K562 (cell line): ENCODE measurements around the gene CFAP97D2. TPM values are rescaled to one million over a fixed set of nuclear protein-coding genes. Genes with fewer than 3 reads are reported as not detected.

Experiments
- ATAC-seq: fragments of 200-7000 bp; cut with Tn5 transposase; 3 replicates; pipeline ENCODE4 v1.9.1; 2020; ENCODE audit warnings: moderate library complexity
- BruUV-seq: library from RNA; stranded (reverse); fragments of 400-500 nt; replicated peaks from 2 replicates; lab custom pipeline; 2021; lab: Mats Ljungman, UMichigan
- CTCF ChIA-PET: fragments of 300-600 bp; formaldehyde crosslinking; extraction: SDS; loops from one replicate; lab custom pipeline; 2021; ENCODE audit warnings: low intra/inter-chr PET ratio; lab: Yijun Ruan, JAX
- POLR2A ChIA-PET: fragments of 300-600, 350-650 bp; sonication (Branson Sonifier 250); formaldehyde crosslinking; extraction: SDS; loops from one replicate; lab custom pipeline; 2021; ENCODE audit warnings: antibody characterized with exemption, inconsistent platforms; lab: Yijun Ruan, JAX
- DNase-seq, 4 experiments: peaks; one replicate each; pipeline versions ENCODE4 v3.0.0 to v3.0.0-alpha.2; 2011 to 2018; ENCODE audit warnings: low spot score in 3 of 4, mixed read lengths in 3 of 4; ENCODE audit errors: extremely low read depth in 1 of 4
- FAIRE-seq: peaks from 2 replicates; lab custom pipeline; 2011; peaks lifted over from hg19 to GRCh38; lab: Jason Lieb, UNC
- H2AFZ ChIP-seq: 2 replicates; pipeline ENCODE4 v1.6.0; 2011; ENCODE audit warnings: low read depth, low read length, control low read depth, inconsistent platforms
- H3K27ac ChIP-seq: fragments of 200-600 bp; 3 replicates; pipeline ENCODE4 v1.8.0; 2011; ENCODE audit warnings: low read depth, mild to moderate bottlenecking, control low read depth, inconsistent platforms, low read length, moderate library complexity, mixed read lengths; ENCODE audit errors: extremely low read depth
- H3K27me3 ChIP-seq, 2 experiments: fragments of 300-600 bp in 1 of 2; 2 replicates in 1 of 2; 3 replicates in 1 of 2; pipeline versions ENCODE4 v1.6.0 to v1.8.0; 2011; ENCODE audit warnings: inconsistent platforms in 2 of 2, low read length in 2 of 2, mild to moderate bottlenecking in 1 of 2, mixed read lengths in 1 of 2, moderate library complexity in 1 of 2; ENCODE audit not compliant: control insufficient read depth in 2 of 2, insufficient read depth in 2 of 2
- H3K36me3 ChIP-seq: fragments of 300-600 bp; 3 replicates; pipeline ENCODE4 v1.8.0; 2011; ENCODE audit warnings: mild to moderate bottlenecking, low read length, inconsistent platforms; ENCODE audit not compliant: control insufficient read depth, insufficient read depth
- H3K4me1 ChIP-seq, 2 experiments: fragments of 200-600 bp in 1 of 2; replicated peaks in 1 of 2; 2 replicates in 1 of 2; 3 replicates in 1 of 2; pipeline versions ENCODE4 v1.5.1 to v1.8.0; 2011; ENCODE audit warnings: inconsistent platforms in 2 of 2, low read length in 2 of 2, mild to moderate bottlenecking in 1 of 2, mixed read lengths in 1 of 2, moderate library complexity in 1 of 2; ENCODE audit not compliant: control insufficient read depth in 2 of 2, insufficient read depth in 2 of 2
- H3K4me2 ChIP-seq: 2 replicates; pipeline ENCODE4 v1.6.1; 2011; ENCODE audit warnings: low read length, control low read depth, inconsistent platforms, mixed read lengths; ENCODE audit not compliant: insufficient read depth
- H3K4me3 ChIP-seq: fragments of 200-600 bp; sonication (generic), shearing (Covaris generic); 2 replicates; pipeline ENCODE4 v1.5.1; 2016; ENCODE audit warnings: control low read depth, inconsistent platforms
- H3K79me2 ChIP-seq: fragments of 200-600 bp; 3 replicates; pipeline ENCODE4 v1.8.0; 2011; ENCODE audit warnings: low read length, inconsistent platforms; ENCODE audit not compliant: control insufficient read depth, insufficient read depth
- H3K9ac ChIP-seq, 2 experiments: 2 replicates each; pipeline versions ENCODE4 v1.6.0 to v1.6.1; 2011; ENCODE audit warnings: low read depth in 2 of 2, low read length in 2 of 2, control low read depth in 1 of 2, inconsistent platforms in 1 of 2, mild to moderate bottlenecking in 1 of 2, mixed read lengths in 1 of 2; ENCODE audit not compliant: insufficient read depth in 1 of 2
- H3K9me1 ChIP-seq: one replicate; pipeline ENCODE4 v1.6.0; 2011; ENCODE audit warnings: inconsistent platforms, mild to moderate bottlenecking, low read length, moderate library complexity; ENCODE audit not compliant: control insufficient read depth, insufficient read depth
- H3K9me3 ChIP-seq: replicated peaks from 2 replicates; pipeline ENCODE4 v1.5.1; 2011; ENCODE audit warnings: low read depth, low read length, inconsistent platforms; ENCODE audit not compliant: control insufficient read depth, insufficient read depth
- H4K20me1 ChIP-seq: replicated peaks from 2 replicates; pipeline ENCODE4 v1.6.1; 2011; ENCODE audit warnings: low read length, inconsistent platforms, mixed read lengths; ENCODE audit not compliant: control insufficient read depth, insufficient read depth
- ESRRB ChIP-seq: fragments of 250-450 bp; sonication (Bioruptor Pico); IDR thresholded peaks from 2 replicates; pipeline ENCODE4 v1.5.0; 2020; ENCODE audit warnings: mild to moderate bottlenecking, moderate library complexity, borderline replicate concordance
- FOSL1 ChIP-seq: fragments of 200-800 bp; sonication (Bioruptor generic); conservative IDR thresholded peaks from 2 replicates; pipeline ENCODE4 v1.6.1; 2016; ENCODE audit warnings: missing genetic modification characterization, missing compliant biosample characterization
- FOXA3 ChIP-seq, 2 experiments: fragments of 450-650 bp in 1 of 2; sonication (generic) in 1 of 2; formaldehyde crosslinking; IDR thresholded peaks in 1 of 2; conservative IDR thresholded peaks in 1 of 2; 2 replicates each; pipeline versions ENCODE4 v1.4.0 to v1.8.0; 2020 to 2022; ENCODE audit warnings: mild to moderate bottlenecking in 2 of 2, missing genetic modification reagents in 1 of 2
- FOXJ3 ChIP-seq: sonication (generic); formaldehyde crosslinking; IDR thresholded peaks from 2 replicates; pipeline ENCODE4 v1.4.0; 2020; ENCODE audit warnings: mild to moderate bottlenecking, missing genetic modification reagents
- HOMEZ ChIP-seq: fragments of 250-450 bp; sonication (Bioruptor Pico); IDR thresholded peaks from 2 replicates; pipeline ENCODE4 v1.4.0; 2020; ENCODE audit warnings: mild to moderate bottlenecking, moderate library complexity
- MGA ChIP-seq: fragments of 450-650 bp; IDR thresholded peaks from 2 replicates; pipeline ENCODE4 v1.6.1; 2016; ENCODE audit warnings: mild to moderate bottlenecking, moderate library complexity
- ZNF282 ChIP-seq: sonication (generic); formaldehyde crosslinking; IDR thresholded peaks from 2 replicates; pipeline ENCODE4 v1.8.1; 2023; ENCODE audit warnings: missing genetic modification reagents
- WGBS: fragments of 100-300 bp; shearing (Covaris generic); methylation state at CpG from one replicate; pipeline ENCODE4 v1.1.6; 2016; ENCODE audit warnings: low coverage, mixed read lengths; ENCODE audit not compliant: insufficient coverage; ENCODE audit errors: missing lambda C conversion rate; 5-methylcytosine and 5-hydroxymethylcytosine counted together
- in situ Hi-C: fragments of 300-500 bp; cut with MboI; formaldehyde crosslinking; loops from 4 replicates; pipeline ENCODE4 v1.15.0; 2018; ENCODE audit warnings: inconsistent platforms, mixed read lengths
- intact Hi-C: fragments of 100-400 bp; cut with micrococcal nuclease; formaldehyde crosslinking; loops from 2 replicates; pipeline ENCODE4 v1.14.2; 2022
- polyA plus RNA-seq, 8 experiments: library from polyadenylated mRNA; depleted of rRNA in 4 of 8; stranded (reverse) in 5 of 8; unstranded in 3 of 8; fragments of >200 nt; fragmentation: Nextera tagmentation in 2 of 8; fragmentation: Illumina TruSeq in 1 of 8; extraction: Ambion mirVana in 2 of 8; extraction: Trizol in 1 of 8; gene quantifications; 2 replicates each; pipeline versions ENCODE4 v1.2.1 to v1.2.3, GENCODE V29; 2011 to 2014; ENCODE audit warnings: inconsistent platforms in 1 of 8, missing spikeins in 1 of 8
- total RNA-seq, 7 experiments: library from RNA; depleted of rRNA in 6 of 7; stranded (reverse); fragments of >200 nt in 6 of 7; fragmentation: Illumina TruSeq in 2 of 7; extraction: Trizol in 2 of 7; gene quantifications; 2 replicates each; pipeline versions ENCODE4 v1.2.1 to v1.2.3, GENCODE V29; 2011 to 2021; ENCODE audit warnings: low replicate concordance in 1 of 7

Gene CFAP97D2
- total and polyA plus RNA-seq, 9 of the 15 experiments (the other 6 are each of a cell fraction or from before 2014, with no cell fraction given) = not detected

DNA sequence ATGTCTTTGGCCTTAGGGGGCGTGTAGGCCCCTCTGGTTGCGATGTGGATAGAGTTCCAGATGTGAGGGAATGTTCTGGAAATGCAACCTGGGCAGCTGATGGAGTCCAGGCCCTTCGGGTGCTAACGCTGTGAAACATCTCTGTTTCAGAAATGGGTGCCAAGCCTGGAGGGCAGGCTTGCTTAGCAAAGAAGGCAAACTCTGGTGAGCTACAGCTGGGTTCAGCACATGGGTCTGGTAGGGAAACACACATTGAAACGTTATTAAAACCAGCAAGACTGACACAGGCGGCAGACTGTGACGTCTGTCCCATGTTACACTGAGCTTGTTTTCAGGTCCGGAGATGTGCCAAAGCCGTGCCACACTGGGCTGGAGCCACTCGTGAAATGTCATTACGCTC, 47.0 kb downstream of the CFAP97D2 start:
- BruUV-seq = no TSS peak
- WGBS = 75% methylated on average over 8 of the region's 11 CpGs
- Histone ChIP-seq H3K27me3 (no peaks in the 10 kb centered on the region), H3K27ac (no peak overlapping the region), H3K9me1 (no peaks in the 10 kb centered on the region), H3K79me2 (no peaks in the 10 kb centered on the region), H3K36me3 (no peaks in the 10 kb centered on the region), H4K20me1 (no peaks in the 10 kb centered on the region), H2AFZ (no peak overlapping the region), H3K4me1 (peaks cover 23% of the 10 kb centered on the region in 2 experiments; a peak in 4 of 5 replicates), H3K4me2 (no peak overlapping the region), H3K4me3 (no peak overlapping the region), H3K9ac (no peak overlapping the region), H3K9me3 (no peaks in the 10 kb centered on the region)
- intact Hi-C loops = loop anchor here (1.0 to 5.0 kb wide), 2 partner anchors 275 to 409 kb away; no protein-coding TSS in a partner anchor
- FAIRE-seq (no peak), DNase-seq (no peak), ATAC-seq (no peak)
- in situ Hi-C loops = no loop called here
- ChIA-PET POLR2A (interaction anchor here (0.6 kb wide), 1 partner anchor 684 kb away, joined by 3 read pairs; no protein-coding TSS in a partner anchor), CTCF (interaction anchor here (0.9 to 2.7 kb wide), 3 partner anchors 80 to 496 kb away, joined by 3 to 26 read pairs (median 3); no protein-coding TSS in a partner anchor)
- TF ChIP-seq ESRRB (CRISPR knock-in tag) (no peak), ZNF282 (CRISPR knock-in tag) (no peak), HOMEZ (CRISPR knock-in tag) (no peak), FOSL1 (tag) (no peak), FOXJ3 (no peak), FOXA3 (CRISPR knock-in tag; conservative IDR thresholded peaks at IDR 0.05 in 1 of 2, IDR thresholded peaks at IDR 0.05 in 1 of 2) (no peak), MGA (no peak)
